Cardiac muscle cell (in vitro differentiated cells and primary cell): ENCODE data around the gene KRT72. TPM values are rescaled to one million over a fixed set of nuclear protein-coding genes. Genes with fewer than 3 reads are reported as not detected.

ENCODE experiments used
- DNase-seq, 2 donors: peaks; one replicate each; pipeline versions ENCODE4 v3.0.0 to v3.0.0-alpha.2; 2010 to 2017; ENCODE audit warnings: low read depth in 1 of 2, low spot score in 1 of 2
- H3K27ac ChIP-seq: fragments of 200-600 bp; sonication (generic); 2 replicates; pipeline ENCODE4 v1.5.1; 2016
- H3K27me3 ChIP-seq: fragments of 200-600 bp; sonication (generic); 2 replicates; pipeline ENCODE4 v1.6.0; 2016; ENCODE audit warnings: control low read depth
- H3K36me3 ChIP-seq: fragments of 200-600 bp; sonication (generic); 2 replicates; pipeline ENCODE4 v1.5.1; 2016; ENCODE audit warnings: control low read depth
- H3K4me1 ChIP-seq: fragments of 200-600 bp; sonication (generic); 2 replicates; pipeline ENCODE4 v1.8.1; 2017; ENCODE audit warnings: low read depth, mild to moderate bottlenecking, mixed run types
- H3K4me3 ChIP-seq: fragments of 200-600 bp; sonication (generic); 2 replicates; pipeline ENCODE4 v1.5.1; 2016; ENCODE audit warnings: mild to moderate bottlenecking
- H3K9me3 ChIP-seq: fragments of 200-600 bp; sonication (generic); 2 replicates; pipeline ENCODE4 v1.5.1; 2017; ENCODE audit warnings: low read depth, mild to moderate bottlenecking, control low read depth
- CTCF ChIP-seq: IDR thresholded peaks from 2 replicates; pipeline ENCODE4 v1.5.1; 2012; ENCODE audit warnings: low read depth, mild to moderate bottlenecking, low read length
- polyA plus RNA-seq: library from polyadenylated mRNA; unstranded; fragments of >200 nt; fragmentation: Nextera tagmentation; extraction: Ambion mirVana; gene quantifications from 2 replicates; pipeline ENCODE4 v1.2.1, GENCODE V29; 2016
- total RNA-seq: library from RNA; depleted of rRNA; stranded (reverse); fragments of >200 nt; gene quantifications from 2 replicates; pipeline ENCODE4 v1.2.3, GENCODE V29; 2016

KRT72 gene
- total and polyA plus RNA-seq, 2 experiments from 2014 or later = not detected

GRCh38 chr12:52615912-52616311 lies 14.6 kb upstream of the KRT72 start:
- H3K27me3 ChIP-seq = peaks cover 49% of the 10 kb centered on the region
- H3K4me1 ChIP-seq = no peaks in the 10 kb centered on the region
- no peak for TF ChIP-seq CTCF
- H3K9me3 ChIP-seq = no peaks in the 10 kb centered on the region
- no peak overlapping the region for H3K4me3 ChIP-seq
- no peaks in the 10 kb centered on the region for H3K36me3 ChIP-seq
- no peak for DNase-seq
- H3K27ac ChIP-seq = no peak overlapping the region

- no peaks in the 10 kb centered on the region for H3K36me3 ChIP-seq
- H3K4me3 ChIP-seq = no peak overlapping the region
- peak in 1 of 2 donors; percentile 13 for DNase-seq
- TF ChIP-seq CTCF = no peak
- H3K27me3 ChIP-seq = peaks cover 55% of the 10 kb centered on the region
- no peak overlapping the region for H3K27ac ChIP-seq
- H3K9me3 ChIP-seq = no peaks in the 10 kb centered on the region
- H3K4me1 ChIP-seq = no peaks in the 10 kb centered on the region
These were observed 14.1 kb upstream of the KRT72 start for GRCh38 chr12:52615208-52615868.

- no peak for DNase-seq
- Histone ChIP-seq H3K9me3 (no peaks in the 10 kb centered on the region), H3K4me1 (no peaks in the 10 kb centered on the region), H3K36me3 (no peaks in the 10 kb centered on the region), H3K27ac (no peak overlapping the region), H3K4me3 (no peak overlapping the region), H3K27me3 (peaks cover 62% of the 10 kb centered on the region)
- TF ChIP-seq CTCF = no peak
These were observed 13.3 kb upstream of the KRT72 start for GRCh38 chr12:52614381-52615207.

- Histone ChIP-seq H3K36me3 (no peaks in the 10 kb centered on the region), H3K4me3 (no peak overlapping the region), H3K9me3 (no peaks in the 10 kb centered on the region), H3K27me3 (peaks cover 70% of the 10 kb centered on the region), H3K4me1 (no peaks in the 10 kb centered on the region), H3K27ac (no peak overlapping the region)
- no peak for TF ChIP-seq CTCF
- DNase-seq = no peak
These were observed 12.2 kb upstream of the KRT72 start for GRCh38 chr12:52613384-52614030.

- TF ChIP-seq CTCF = no peak
- H3K27ac ChIP-seq = no peak overlapping the region
- peaks cover 74% of the 10 kb centered on the region for H3K27me3 ChIP-seq
- H3K4me3 ChIP-seq = no peak overlapping the region
- DNase-seq = no peak
- H3K4me1 ChIP-seq = no peaks in the 10 kb centered on the region
- no peaks in the 10 kb centered on the region for H3K9me3 ChIP-seq
- no peaks in the 10 kb centered on the region for H3K36me3 ChIP-seq
These were observed 11.4 kb upstream of the KRT72 start for GRCh38 chr12:52612431-52613383.
